AG04450 (cell line): ENCODE data around the gene UGT3A1. TPM values are rescaled to one million over a fixed set of nuclear protein-coding genes. Genes with fewer than 3 reads are reported as not detected.
"Not testable (repeated sequence)": the region's sequence is repeated elsewhere in the genome, so short reads cannot be mapped to it uniquely, and the experiment has no call there.

Experiments
- CTCF ChIA-PET: fragments of 300-600, 350-600 bp; formaldehyde crosslinking; extraction: SDS; loops from one replicate; lab custom pipeline; 2022; ENCODE audit warnings: antibody characterized with exemption, inconsistent platforms; lab: Charles Lee
- POLR2A ChIA-PET: fragments of 350-600 bp; formaldehyde crosslinking; extraction: SDS; loops from one replicate; lab custom pipeline; 2021; ENCODE audit warnings: antibody characterized with exemption, inconsistent platforms; lab: Yijun Ruan, JAX
- DNase-seq: peaks from one replicate; pipeline ENCODE4 v3.0.0-alpha.2; 2011; ENCODE audit warnings: low read depth, low spot score
- H3K27ac ChIP-seq: one replicate; pipeline ENCODE4 v1.5.1; 2012; ENCODE audit warnings: low read depth, low read length, control low read depth
- H3K27me3 ChIP-seq: one replicate; pipeline ENCODE4 v1.6.0; 2012; ENCODE audit warnings: low read length; ENCODE audit not compliant: control insufficient read depth, insufficient read depth
- H3K4me3 ChIP-seq: 2 replicates; pipeline ENCODE4 v1.5.1; 2011; ENCODE audit warnings: mild to moderate bottlenecking, low read depth, low read length, control low read depth
- H3K9me3 ChIP-seq: 2 replicates; pipeline ENCODE4 v1.5.1; 2012; ENCODE audit warnings: low read length; ENCODE audit not compliant: control insufficient read depth, insufficient read depth
- polyA plus RNA-seq: library from polyadenylated mRNA; depleted of rRNA; stranded (reverse); fragments of >200 nt; gene quantifications from 2 replicates; pipeline ENCODE4 v1.2.3, GENCODE V29; 2011
- TF ChIP-seq, protein P1 (sequence below): IDR thresholded peaks from 2 replicates; pipeline ENCODE4 v1.5.1; 2011; ENCODE audit warnings: low read depth, low read length, control low read depth, inconsistent platforms

Gene UGT3A1
- polyA plus RNA-seq, 1 experiment: not detected

DNA sequence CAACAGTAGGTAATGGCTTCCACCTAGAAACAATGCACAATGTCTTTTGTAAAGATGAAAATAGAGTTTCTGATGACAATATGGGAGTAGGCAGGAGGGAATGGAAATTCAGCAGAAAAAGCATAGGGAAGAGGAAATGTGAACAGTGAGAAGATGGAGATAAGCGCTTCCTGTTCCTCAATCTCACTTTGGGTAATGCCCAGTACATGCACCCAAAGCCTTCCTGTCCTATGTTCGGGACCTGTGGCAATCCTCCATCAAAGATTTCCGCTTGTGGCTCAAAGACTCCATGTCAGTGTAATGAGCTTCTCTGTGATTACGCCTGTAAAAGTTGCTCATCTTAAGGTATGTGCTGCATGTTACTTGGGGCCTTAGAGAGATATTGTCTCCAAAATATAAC lies 2.7 kb downstream of the UGT3A1 start:
- DNase-seq: no peak
- H3K27me3 ChIP-seq: peaks cover 4% of the 10 kb centered on the region
- ChIA-PET POLR2A (no interaction called here), CTCF (no interaction called here)
- no peak overlapping the region for H3K4me3 ChIP-seq
- TF ChIP-seq, protein P1, sequence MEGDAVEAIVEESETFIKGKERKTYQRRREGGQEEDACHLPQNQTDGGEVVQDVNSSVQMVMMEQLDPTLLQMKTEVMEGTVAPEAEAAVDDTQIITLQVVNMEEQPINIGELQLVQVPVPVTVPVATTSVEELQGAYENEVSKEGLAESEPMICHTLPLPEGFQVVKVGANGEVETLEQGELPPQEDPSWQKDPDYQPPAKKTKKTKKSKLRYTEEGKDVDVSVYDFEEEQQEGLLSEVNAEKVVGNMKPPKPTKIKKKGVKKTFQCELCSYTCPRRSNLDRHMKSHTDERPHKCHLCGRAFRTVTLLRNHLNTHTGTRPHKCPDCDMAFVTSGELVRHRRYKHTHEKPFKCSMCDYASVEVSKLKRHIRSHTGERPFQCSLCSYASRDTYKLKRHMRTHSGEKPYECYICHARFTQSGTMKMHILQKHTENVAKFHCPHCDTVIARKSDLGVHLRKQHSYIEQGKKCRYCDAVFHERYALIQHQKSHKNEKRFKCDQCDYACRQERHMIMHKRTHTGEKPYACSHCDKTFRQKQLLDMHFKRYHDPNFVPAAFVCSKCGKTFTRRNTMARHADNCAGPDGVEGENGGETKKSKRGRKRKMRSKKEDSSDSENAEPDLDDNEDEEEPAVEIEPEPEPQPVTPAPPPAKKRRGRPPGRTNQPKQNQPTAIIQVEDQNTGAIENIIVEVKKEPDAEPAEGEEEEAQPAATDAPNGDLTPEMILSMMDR: no peak
- no peak overlapping the region for H3K27ac ChIP-seq
- no peaks in the 10 kb centered on the region for H3K9me3 ChIP-seq

- no peak overlapping the region for H3K27ac ChIP-seq
- no peaks in the 10 kb centered on the region for H3K9me3 ChIP-seq
- H3K27me3 ChIP-seq: peaks cover 4% of the 10 kb centered on the region
- POLR2A ChIA-PET: no interaction called here
- H3K4me3 ChIP-seq: no peak overlapping the region
- TF ChIP-seq, protein P1: no peak
- DNase-seq: no peak
- CTCF ChIA-PET: interaction anchor here (0.9 kb wide), 1 partner anchor 91 kb away, joined by 4 read pairs; no protein-coding TSS in a partner anchor
Measured at GRCh38 chr5:35987776-35988175, 3.4 kb downstream of the UGT3A1 start.

GRCh38 chr5:35979715-35980114 lies 11.5 kb downstream of the UGT3A1 start:
- Histone ChIP-seq H3K9me3 (no peaks in the 10 kb centered on the region), H3K27me3 (peaks cover 2% of the 10 kb centered on the region), H3K27ac (no peak overlapping the region), H3K4me3 (no peak overlapping the region)
- no peak for DNase-seq
- CTCF ChIA-PET: no interaction called here
- TF ChIP-seq, protein P1: no peak
- POLR2A ChIA-PET: no interaction called here

DNA sequence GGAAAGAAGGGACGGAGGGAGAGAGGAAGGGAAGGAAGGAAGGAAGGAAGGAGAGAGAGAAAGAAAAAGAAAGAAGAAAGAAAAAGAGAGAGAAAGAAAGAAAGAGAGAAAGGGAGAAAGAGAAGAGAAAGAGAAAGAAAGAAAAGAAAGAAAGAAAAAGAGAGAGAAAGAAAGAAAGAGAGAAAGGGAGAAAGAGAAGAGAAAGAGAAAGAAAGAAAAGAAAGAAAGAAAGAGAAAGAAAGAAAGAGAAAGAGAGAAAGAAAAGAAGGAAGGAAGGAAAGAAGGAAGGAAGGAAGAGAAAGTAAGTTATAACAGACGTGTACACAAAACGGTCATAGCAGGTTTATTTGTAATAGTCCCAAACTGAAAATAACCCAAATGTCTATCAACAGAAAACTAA lies 14.3 kb downstream of the UGT3A1 start:
- H3K4me3 ChIP-seq, H3K27me3 ChIP-seq, CTCF ChIA-PET, H3K27ac ChIP-seq, POLR2A ChIA-PET, H3K9me3 ChIP-seq, DNase-seq: not testable (repeated sequence)

DNA sequence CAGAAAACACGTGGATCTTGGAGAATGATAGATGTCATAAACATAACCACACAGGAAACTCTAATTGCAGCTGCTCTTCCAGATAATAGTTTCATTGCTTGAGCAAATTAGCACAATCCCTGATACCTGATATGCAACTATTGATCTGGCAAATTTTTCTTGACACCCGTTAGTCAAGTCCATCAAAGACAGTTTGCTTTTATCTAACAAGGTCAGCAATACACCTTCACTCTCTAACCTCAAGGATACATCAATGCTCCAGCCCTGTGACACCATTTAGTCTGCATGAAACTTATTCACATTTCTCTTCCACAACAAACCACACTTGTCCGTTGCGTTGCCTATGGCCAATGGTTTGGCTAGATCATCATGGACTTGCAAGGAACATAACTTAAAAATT lies 16.6 kb downstream of the UGT3A1 start:
- DNase-seq: no peak

More for the DNA sequence above, 16.6 kb downstream of the UGT3A1 start:
- TF ChIP-seq, protein P1: no peak
- Histone ChIP-seq H3K27me3 (peaks cover 2% of the 10 kb centered on the region), H3K27ac (no peak overlapping the region), H3K4me3 (no peak overlapping the region), H3K9me3 (no peaks in the 10 kb centered on the region)
- POLR2A ChIA-PET: no interaction called here
- CTCF ChIA-PET: no interaction called here
